ENCODE data around the gene ANKRD35.
A peak's percentile ranks its signal among the peaks of the same experiment; 100 is the strongest.

The ANKRD35 gene

DNA sequence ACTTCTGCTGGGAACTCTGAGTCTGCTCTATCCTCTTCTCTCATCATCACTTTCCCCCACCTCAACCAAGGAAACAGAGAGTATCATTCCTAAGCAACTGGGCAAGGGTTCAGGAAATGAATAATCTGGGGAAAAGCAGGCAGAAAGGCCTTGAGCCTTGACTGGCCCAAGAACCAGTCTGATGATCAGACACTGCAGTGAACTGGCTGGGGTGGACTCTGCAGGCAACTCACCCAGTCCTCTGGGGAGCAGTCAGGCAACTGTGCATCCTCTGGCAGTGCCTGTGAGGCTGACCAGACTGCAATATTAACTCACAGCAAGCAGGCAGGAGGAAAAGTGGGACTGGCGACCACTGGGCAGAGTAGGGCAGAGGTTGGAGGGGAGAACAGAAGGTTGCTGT is 991 bp downstream of the ANKRD35 start:
- H3K4me1 Mint-ChIP-seq: peaks cover 15% of the 10 kb centered on the region

DNA sequence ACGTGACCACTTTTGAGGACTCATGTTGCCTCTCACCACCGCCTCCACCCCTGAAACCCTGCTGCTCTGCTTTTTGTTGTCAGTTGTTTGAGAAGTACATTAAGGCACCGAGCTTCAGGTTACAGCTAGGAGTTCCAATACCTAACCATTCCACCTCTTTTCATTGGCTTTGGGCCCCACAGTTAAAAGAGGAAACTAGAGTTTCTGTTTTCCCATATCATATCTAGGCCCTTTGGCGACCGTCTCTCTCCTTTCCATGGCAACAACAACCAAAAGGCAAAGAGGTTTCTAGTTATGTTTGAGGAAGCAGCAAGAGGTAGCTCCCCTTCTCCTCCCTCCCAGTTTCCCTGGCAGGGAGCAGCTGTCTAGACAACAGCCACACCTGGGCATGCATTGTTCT is 5.9 kb downstream of the ANKRD35 start:
- no peaks in the 10 kb centered on the region for H3K36me3 Mint-ChIP-seq
- peaks cover 33% of the 10 kb centered on the region for H3K27me3 Mint-ChIP-seq
- no peaks in the 10 kb centered on the region for H3K9me3 Mint-ChIP-seq
- no peak overlapping the region for H3K27ac Mint-ChIP-seq
- ATAC-seq: no peak
- peaks cover 4% of the 10 kb centered on the region for H3K4me1 Mint-ChIP-seq
- H3K4me3 Mint-ChIP-seq: no peak overlapping the region

More for the DNA sequence above, 991 bp downstream of the ANKRD35 start:
- peaks cover 24% of the 10 kb centered on the region for H3K27me3 Mint-ChIP-seq
- peak overlapping the region; percentile 83 for H3K4me3 Mint-ChIP-seq
- no peak overlapping the region for H3K27ac Mint-ChIP-seq
- H3K9me3 Mint-ChIP-seq: no peaks in the 10 kb centered on the region
- no peak for ATAC-seq
- no peaks in the 10 kb centered on the region for H3K36me3 Mint-ChIP-seq

DNA sequence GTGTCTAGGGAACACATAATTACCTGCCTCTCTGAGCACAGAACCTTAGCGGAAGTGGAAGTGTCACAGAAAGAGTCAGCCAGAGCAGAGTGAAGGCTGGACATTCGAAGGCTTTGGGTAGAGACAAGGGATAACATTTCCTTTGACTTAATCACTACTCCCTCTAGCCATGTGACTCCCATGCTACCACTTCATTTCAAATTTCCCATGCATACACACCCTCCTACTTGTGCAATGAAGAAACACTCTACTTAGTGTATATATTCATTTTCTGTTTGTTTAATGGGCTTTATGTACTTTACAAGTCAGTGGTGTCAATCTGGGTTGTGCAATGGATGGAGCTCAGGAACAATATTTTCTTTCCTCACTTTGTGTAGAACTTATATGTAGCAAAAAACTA is 6.9 kb downstream of the ANKRD35 start:
- no peaks in the 10 kb centered on the region for H3K36me3 Mint-ChIP-seq
- H3K4me3 Mint-ChIP-seq: no peak overlapping the region
- no peaks in the 10 kb centered on the region for H3K9me3 Mint-ChIP-seq
- H3K27me3 Mint-ChIP-seq: peaks cover 26% of the 10 kb centered on the region
- no peak overlapping the region for H3K27ac Mint-ChIP-seq
- H3K4me1 Mint-ChIP-seq: no peaks in the 10 kb centered on the region
- ATAC-seq: no peak

DNA sequence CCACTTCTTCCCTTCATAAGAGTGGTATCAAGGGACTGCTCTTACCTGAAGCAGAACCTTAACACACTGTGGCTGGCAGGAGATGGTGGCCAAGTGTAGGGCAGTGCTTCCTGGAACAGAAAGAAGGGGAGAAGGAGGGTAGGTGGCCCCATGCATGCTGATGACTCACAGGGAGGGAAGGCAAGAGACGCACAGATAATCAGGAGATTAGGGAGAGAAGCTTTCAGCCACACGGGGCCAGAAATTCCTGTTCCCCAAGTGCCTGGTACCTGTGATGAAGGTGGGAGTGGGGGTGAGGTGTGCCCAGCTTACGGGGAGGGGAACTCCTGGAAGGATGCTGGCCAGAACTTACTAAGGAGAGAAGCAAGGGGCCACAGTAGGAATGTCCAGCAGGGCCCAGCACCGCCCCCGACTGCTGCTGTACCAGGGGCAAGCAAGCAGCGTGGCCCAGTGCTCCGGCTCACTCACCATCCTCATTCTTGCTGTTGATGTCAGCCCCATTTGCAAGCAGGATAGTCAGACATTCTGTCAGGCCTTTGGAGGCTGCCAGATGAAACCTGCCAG is 7.7 kb downstream of the ANKRD35 start:
- Mint-ChIP-seq H3K27ac (no peak overlapping the region), H3K9me3 (no peaks in the 10 kb centered on the region), H3K27me3 (peaks cover 24% of the 10 kb centered on the region), H3K4me3 (no peak overlapping the region), H3K4me1 (peaks cover 1% of the 10 kb centered on the region), H3K36me3 (no peaks in the 10 kb centered on the region)
- ATAC-seq: no peak

DNA sequence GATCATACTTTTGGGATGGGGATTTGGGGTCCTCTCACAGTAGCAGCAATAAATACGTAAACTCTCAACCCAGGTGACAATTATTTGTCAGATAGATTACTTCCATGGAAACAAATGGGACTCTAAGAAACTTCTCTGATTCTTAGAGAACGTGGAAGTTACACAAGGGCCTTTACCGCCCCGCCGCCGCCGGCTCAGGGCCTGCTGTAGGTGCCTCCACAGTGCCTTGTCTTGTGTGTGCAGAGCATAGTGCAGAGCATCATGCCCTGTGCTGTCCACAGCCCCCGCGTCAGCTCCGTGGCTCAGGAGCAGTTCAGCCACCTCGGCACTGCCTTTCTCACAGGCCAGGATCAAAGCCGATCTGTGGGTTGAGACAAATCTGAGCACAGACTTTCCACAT is 11.0 kb downstream of the ANKRD35 start:
- no peak overlapping the region for H3K27ac Mint-ChIP-seq
- peaks cover 18% of the 10 kb centered on the region for H3K4me1 Mint-ChIP-seq
- no peaks in the 10 kb centered on the region for H3K36me3 Mint-ChIP-seq
- peaks cover 40% of the 10 kb centered on the region for H3K27me3 Mint-ChIP-seq
- no peaks in the 10 kb centered on the region for H3K9me3 Mint-ChIP-seq
- H3K4me3 Mint-ChIP-seq: no peak overlapping the region
- ATAC-seq: no peak

DNA sequence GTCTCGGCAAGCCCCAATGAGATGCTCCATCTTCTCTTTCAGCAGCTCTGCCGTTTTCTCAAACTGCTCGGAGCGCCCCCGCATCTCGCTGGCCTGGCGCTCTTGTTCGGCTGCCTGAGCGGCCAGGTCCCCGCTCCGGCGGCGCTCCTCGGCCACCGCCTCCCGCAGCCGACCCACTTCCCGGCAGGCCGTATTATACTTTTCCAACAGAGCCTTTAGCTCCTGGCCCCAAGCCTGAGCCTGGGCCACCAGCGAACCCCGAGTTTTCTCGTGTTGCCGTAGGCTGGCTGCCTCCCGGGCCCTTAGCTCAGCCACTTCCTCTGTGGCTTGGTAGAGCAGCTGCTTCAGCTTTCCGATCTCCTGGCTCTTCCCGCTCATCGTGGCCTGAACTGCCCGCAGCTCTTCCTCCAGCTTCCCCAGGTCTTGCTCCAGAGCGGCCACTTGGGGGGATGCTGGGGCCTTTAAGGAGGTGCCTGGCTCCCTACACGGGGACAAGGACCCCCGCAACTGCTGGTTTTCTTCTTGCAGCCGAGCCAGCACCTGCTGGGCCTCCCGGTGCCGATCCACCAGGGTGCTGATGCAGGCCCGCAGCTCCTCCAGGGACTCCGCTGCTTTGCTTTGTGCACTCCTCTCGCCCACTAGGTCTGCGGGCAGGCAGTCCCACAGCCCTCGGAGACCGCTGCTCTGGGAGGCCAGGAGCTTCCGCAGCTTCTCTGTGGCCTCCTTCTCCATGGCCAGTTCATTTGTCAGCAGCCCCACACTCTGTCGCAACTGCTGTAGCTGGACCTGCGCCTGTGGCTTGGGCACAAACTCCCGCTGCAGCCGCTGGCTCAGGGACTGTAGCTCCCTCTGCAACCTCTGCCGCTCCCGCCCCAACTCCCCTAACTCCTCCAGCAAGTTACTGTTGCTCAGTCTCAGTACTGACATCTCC is 13.4 kb downstream of the ANKRD35 start:
- ATAC-seq: peak; percentile 86
- Mint-ChIP-seq H3K27me3 (peaks cover 32% of the 10 kb centered on the region), H3K4me1 (peaks cover 18% of the 10 kb centered on the region), H3K27ac (peak overlapping the region; percentile 87), H3K36me3 (no peaks in the 10 kb centered on the region), H3K9me3 (no peaks in the 10 kb centered on the region), H3K4me3 (peak overlapping the region; percentile 79)

DNA sequence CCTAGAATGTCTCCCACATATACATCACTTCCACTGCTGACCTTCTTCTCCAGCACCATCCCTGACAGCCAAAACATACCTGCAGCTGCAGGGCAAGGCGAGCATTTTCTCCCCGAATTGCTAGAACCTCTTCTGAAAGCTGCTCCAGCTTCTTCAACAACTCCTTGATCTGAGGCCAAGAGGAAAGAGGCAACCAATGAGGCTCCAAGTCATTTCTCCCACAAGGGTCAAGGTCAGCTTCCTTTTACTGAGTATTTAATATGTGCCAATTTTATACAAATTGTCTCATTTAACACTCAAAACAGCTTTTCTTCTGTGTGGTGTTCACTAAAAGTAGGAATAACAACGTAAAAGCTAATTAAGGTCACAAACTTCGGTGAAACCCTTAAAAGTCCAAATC is 17.4 kb downstream of the ANKRD35 start:
- ATAC-seq: no peak
- Mint-ChIP-seq H3K4me1 (peaks cover 18% of the 10 kb centered on the region), H3K36me3 (no peaks in the 10 kb centered on the region), H3K4me3 (no peak overlapping the region), H3K27ac (no peak overlapping the region), H3K27me3 (peaks cover 29% of the 10 kb centered on the region), H3K9me3 (no peaks in the 10 kb centered on the region)

DNA sequence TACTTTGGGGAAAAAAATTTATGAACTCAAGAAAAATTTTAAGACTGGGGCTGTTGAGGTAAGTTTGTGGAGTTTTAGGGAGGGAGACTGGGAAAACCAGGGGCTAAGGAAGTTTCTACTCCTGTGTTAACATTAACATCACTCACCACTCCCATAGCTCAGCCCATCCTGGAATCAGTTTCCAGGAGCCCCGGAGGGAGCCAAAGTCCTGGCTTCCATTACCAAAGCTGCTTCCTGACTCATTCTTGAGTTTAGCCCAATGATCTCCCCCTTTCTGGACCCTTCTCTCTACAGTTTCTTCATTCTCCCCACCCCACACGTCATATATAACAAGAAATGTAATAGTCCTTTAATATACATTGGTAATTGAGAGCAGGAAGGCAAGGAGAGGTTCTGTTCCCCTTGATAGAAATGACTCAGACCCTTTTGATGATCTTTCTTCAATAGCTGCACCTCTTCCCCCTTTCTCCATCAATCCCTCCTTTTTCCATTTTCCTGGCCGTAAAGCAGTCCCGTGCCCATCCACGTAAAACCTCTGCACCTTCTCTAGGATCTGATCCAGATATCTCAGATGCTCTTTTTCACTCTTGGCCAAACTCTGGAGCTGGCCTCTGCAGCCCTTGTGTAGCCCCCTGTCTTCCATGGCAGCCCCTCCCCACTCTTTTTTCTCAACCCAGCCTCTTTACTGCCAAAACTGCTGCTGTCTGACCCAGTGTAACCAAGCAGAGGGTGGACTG is 22.2 kb downstream of the ANKRD35 start:
- H3K4me3 Mint-ChIP-seq: no peak overlapping the region
- ATAC-seq: no peak
- no peak overlapping the region for H3K27ac Mint-ChIP-seq
- no peaks in the 10 kb centered on the region for H3K9me3 Mint-ChIP-seq
- H3K36me3 Mint-ChIP-seq: no peaks in the 10 kb centered on the region
- peaks cover under 1% of the 10 kb centered on the region for H3K4me1 Mint-ChIP-seq
- H3K27me3 Mint-ChIP-seq: peaks cover 10% of the 10 kb centered on the region

DNA sequence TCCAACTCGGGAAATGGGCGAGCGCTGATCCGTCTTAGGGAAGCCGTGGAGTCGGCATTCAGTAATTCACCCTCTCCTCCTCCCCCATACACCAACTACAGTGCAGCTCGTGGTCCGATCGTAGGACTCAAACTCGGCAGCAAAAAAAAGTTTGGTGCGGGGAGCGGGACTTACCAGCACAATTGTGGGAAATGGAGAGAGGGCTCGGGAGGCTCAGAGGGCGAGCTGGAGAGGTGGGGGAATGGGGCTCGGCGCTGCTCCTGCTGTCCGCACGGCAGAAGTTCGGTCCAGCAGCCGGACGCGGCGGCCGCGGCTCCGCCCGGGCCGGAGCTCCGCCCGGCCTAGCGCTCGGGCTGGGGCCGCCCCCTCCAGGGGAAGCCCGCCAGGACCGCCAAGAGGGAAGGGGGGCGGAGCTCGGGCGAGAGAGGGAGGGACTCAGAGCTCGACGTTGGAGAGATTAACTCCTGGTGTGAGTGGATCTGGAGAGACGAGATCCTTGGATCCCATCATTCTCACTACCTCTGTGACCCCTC is 26.1 kb downstream of the ANKRD35 start:
- Mint-ChIP-seq H3K9me3 (no peaks in the 10 kb centered on the region), H3K36me3 (peaks cover 18% of the 10 kb centered on the region), H3K4me1 (peaks cover 20% of the 10 kb centered on the region), H3K27ac (peak overlapping the region; percentile 89), H3K4me3 (peak overlapping the region; percentile 99), H3K27me3 (peaks cover 10% of the 10 kb centered on the region)
- peak; percentile 83 for ATAC-seq

DNA sequence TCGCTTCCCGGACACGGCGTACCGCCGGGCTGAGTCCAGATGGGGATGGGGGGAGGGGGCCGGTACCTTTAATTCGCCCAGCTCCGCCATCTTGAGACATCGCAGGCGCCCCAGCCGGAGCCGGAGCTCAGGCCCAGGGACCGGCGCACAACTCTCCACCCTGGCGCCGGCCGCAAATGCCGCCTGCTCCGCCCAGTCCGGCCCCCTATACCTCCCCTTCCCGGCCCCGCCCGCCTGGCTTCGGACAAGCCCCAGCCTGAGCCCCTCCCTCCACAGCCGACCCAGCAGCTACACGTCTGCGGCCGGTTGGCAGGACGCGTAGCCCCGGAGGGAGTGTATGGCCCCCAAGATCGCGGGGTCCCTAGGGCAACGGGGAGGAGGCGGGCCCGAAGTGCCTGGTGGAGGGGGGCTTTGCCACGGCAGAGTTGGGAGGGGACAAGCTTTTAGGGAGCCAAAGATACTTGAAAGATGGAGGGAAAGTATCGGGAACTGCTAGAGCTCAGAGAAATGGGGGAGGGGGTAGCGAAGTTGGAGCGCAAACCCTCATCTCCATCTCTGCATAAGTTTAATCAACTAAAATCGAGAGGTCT is 26.7 kb downstream of the ANKRD35 start, which contains the start of gene PIAS3:
Gene PIAS3 (minus strand): TSS at position 181 of the 590 bp plus-strand sequence. CDS start 91 bp downstream, at position 90.
- ATAC-seq: peak; percentile 97
- Mint-ChIP-seq H3K27ac (peak within 1 kb of the TSS; percentile 89), H3K4me1 (peaks cover 20% of the 10 kb centered on the region), H3K4me3 (peak within 1 kb of the TSS; percentile 99), H3K27me3 (peaks cover 4% of the 10 kb centered on the region), H3K9me3 (no peaks in the 10 kb centered on the region), H3K36me3 (peaks cover 24% of the 10 kb centered on the region)

DNA sequence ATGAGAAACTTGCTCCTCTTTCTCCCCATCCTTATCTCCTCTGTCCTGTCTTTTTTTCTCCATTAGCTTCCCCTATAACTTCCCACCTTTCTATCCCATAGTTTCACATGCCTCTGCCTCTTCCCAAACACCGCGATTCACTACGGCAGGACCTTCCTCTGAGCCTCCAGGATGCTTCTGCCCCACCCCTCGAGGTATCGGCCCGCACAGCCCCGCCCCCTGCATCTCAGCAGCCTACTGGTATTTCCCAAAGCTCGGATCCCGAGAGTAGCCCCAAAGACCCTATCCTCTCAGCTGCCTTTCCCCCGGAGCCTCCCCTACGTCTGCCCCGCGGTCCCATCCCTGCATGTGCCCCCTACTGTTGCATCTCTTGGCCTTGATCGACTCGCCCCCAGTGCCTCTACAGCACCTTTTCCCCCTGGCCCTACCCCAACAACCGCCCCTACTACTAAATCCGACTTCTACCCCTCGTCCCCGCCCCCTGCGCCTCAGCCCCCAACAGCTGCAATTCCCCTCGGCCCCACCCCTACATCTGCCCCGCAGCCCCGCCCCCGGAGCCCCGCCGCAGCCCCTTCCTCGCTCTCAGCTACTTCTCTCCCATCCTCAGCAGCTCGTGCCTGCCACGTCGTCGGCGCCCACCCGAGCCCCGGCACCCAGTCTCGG is 27.3 kb downstream of the ANKRD35 start:
- no peaks in the 10 kb centered on the region for H3K27me3 Mint-ChIP-seq
- peak overlapping the region; percentile 99 for H3K4me3 Mint-ChIP-seq
- no peaks in the 10 kb centered on the region for H3K9me3 Mint-ChIP-seq
- peak overlapping the region; percentile 89 for H3K27ac Mint-ChIP-seq
- ATAC-seq: peak; percentile 62
- peaks cover 20% of the 10 kb centered on the region for H3K4me1 Mint-ChIP-seq
- H3K36me3 Mint-ChIP-seq: peaks cover 30% of the 10 kb centered on the region

DNA sequence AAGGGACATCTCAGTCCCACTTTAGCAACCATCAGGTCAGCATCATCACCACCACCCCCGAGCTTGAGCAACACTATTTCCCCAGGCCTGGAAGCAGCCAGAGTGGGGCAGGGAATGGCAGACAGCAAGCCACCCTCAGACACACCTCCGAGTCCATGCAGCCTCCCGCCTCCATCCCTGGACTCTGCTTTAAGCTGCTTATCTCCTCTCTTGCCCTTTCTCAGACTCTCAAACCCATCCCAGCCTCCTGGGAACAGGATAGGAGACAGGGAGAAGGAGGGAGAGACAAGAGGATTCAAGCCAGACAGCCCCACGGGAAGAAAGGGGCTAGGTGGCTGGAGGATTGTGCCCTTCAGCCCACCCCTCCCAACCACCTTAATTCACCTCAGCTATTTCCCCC is 28.5 kb downstream of the ANKRD35 start:
- no peaks in the 10 kb centered on the region for H3K27me3 Mint-ChIP-seq
- no peak overlapping the region for H3K4me3 Mint-ChIP-seq
- peaks cover 39% of the 10 kb centered on the region for H3K36me3 Mint-ChIP-seq
- no peaks in the 10 kb centered on the region for H3K9me3 Mint-ChIP-seq
- ATAC-seq: no peak
- peaks cover 20% of the 10 kb centered on the region for H3K4me1 Mint-ChIP-seq
- no peak overlapping the region for H3K27ac Mint-ChIP-seq

DNA sequence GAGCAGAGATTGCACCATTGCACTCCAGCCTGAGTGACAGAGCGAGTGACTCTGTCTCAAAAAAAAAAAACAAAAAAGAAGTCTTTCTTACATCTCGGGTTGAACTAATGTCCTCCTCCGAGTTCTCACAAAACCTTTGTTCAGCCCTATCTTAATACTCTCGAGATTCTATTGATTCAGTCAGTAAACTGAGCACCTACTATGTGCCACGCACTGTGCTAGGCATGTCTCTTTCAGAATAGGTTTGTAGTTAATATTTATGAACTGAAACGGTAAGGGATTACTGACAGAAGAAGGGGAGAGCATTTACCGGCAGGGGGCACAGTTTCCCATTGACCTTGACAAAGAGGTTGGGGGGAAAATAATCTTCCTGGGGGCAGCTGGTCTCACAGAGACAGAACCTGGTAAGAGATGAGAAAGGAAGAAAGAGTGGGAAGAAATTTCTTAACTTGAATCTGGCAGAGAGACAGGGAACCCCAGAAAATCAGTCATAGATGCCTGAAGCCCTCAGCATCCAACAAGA is 30.2 kb downstream of the ANKRD35 start:
- ATAC-seq: no peak
- H3K4me3 Mint-ChIP-seq: no peak overlapping the region
- peaks cover 20% of the 10 kb centered on the region for H3K4me1 Mint-ChIP-seq
- no peaks in the 10 kb centered on the region for H3K27me3 Mint-ChIP-seq
- H3K27ac Mint-ChIP-seq: no peak overlapping the region
- H3K9me3 Mint-ChIP-seq: no peaks in the 10 kb centered on the region
- peaks cover 51% of the 10 kb centered on the region for H3K36me3 Mint-ChIP-seq

Data from stimulated activated memory B cell treated with anti-CD40 and anti-IgM and Interleukin-4, amounts not matched to agents 10 μg/mL and 1 μg/mL and 100 μg/mL, for 72 hours (primary cell).